Pancreas (tissue), 10 donors: ENCODE results near the gene FYN. TPM values are rescaled to one million over a fixed set of nuclear protein-coding genes. Genes with fewer than 3 reads are reported as not detected.

ENCODE experiments used
- ATAC-seq, 4 donors: fragments of 200-7000 bp; cut with Tn5 transposase; one replicate each; pipeline versions ENCODE4 v1.8.0 to v1.9.1; 2020; ENCODE audit warnings: mild to moderate bottlenecking in 4 of 4, moderate library complexity in 4 of 4
- DNase-seq, 6 donors: peaks; one replicate each; pipeline ENCODE4 v3.0.0-alpha.2; 2020
- FAIRE-seq: peaks from 2 replicates; lab custom pipeline; 2012; peaks lifted over from hg19 to GRCh38; lab: Jason Lieb, UNC
- H3K27ac ChIP-seq, 4 donors: fragments of 200-600 bp; sonication (generic); 1 replicate in 3 of 4; 2 replicates in 1 of 4; pipeline versions ENCODE4 v1.5.0 to v1.8.0; 2020
- H3K27me3 ChIP-seq, 4 donors: fragments of 200-600 bp; one replicate each; pipeline ENCODE4 v1.8.0; 2021
- H3K36me3 ChIP-seq, 3 donors: fragments of 200-600 bp; sonication (generic) in 1 of 3; one replicate each; pipeline versions ENCODE4 v1.5.0 to v1.8.0; 2020 to 2021
- H3K4me1 ChIP-seq, 3 donors: fragments of 200-600 bp; one replicate each; pipeline ENCODE4 v1.8.0; 2021
- H3K4me3 ChIP-seq, 4 donors: fragments of 200-600 bp; sonication (generic) in 2 of 4; one replicate each; pipeline versions ENCODE4 v1.5.0 to v1.8.0; 2020 to 2021
- H3K9me3 ChIP-seq, 4 donors: fragments of 200-600 bp; one replicate each; pipeline ENCODE4 v1.8.0; 2021
- CTCF ChIP-seq, 4 donors: fragments of 200-600 bp; sonication (generic) in 3 of 4; IDR thresholded peaks; one replicate each; pipeline versions ENCODE4 v1.5.0 to v1.8.0; 2021; ENCODE audit warnings: antibody characterized with exemption in 4 of 4
- WGBS, 2 donors: extraction: QIAGEN DNeasy Blood & Tissue Kit; methylation state at CpG; one replicate each; pipeline ENCODE4 v1.1.7; 2013; 5-methylcytosine and 5-hydroxymethylcytosine counted together
- intact Hi-C, 3 donors: fragments of 100-400 bp; cut with DNase I; formaldehyde crosslinking; loops; one replicate each; pipeline versions ENCODE4 v1.11.1 to v1.14.2; 2022
- polyA plus RNA-seq, 2 donors: library from polyadenylated mRNA; stranded (reverse); fragments of 200-250 nt; gene quantifications; one replicate each; pipeline ENCODE4 v1.2.3, GENCODE V29; 2013
- total RNA-seq, 6 donors: library from RNA; stranded (reverse); fragmentation: NEBNext Ultra II Directional in 4 of 6; extraction: Animal tissue kit (Norgen Biotek cat#: 25700) in 4 of 6; gene quantifications; one replicate each; pipeline versions ENCODE4 v1.2.1 to v1.2.4, GENCODE V29; 2021 to 2023
- donor health status: healthy with polysubstance abuse.
- donor health status: DM: no; HTN: no; CAD: no; lungs with moderate emphysema.
- donor health status: DM: no; HTN: no; CAD: no.
- donor health status: control.
- donor health status: control.
- donor health status: Bipolar disorder and iron deficiency.
- donor health status: DM: yes; HTN: yes; CAD: no.
- donor health status: DM: no; HTN: no; CAD: no.
- donor health status: DM: no; HTN: no; CAD: no.
- donor health status: DM: yes; HTN: yes; CAD: no.

FYN gene
- total and polyA plus RNA-seq, 8 donors: 6.4 to 21.7 (median 11.9) TPM

GRCh38 chr6:111804627-111805235 is 68.5 kb downstream of the FYN start:
- Histone ChIP-seq H3K9me3 (no peaks in the 10 kb centered on the region), H3K27me3 (no peaks in the 10 kb centered on the region), H3K27ac (peak overlapping the region in 1 of 4 donors; percentile 8), H3K4me1 (no peaks in the 10 kb centered on the region), H3K4me3 (no peak overlapping the region), H3K36me3 (no peaks in the 10 kb centered on the region)
- no peak for TF ChIP-seq CTCF (IDR thresholded peaks at IDR 0.05)
- FAIRE-seq (no peak), DNase-seq (no peak), ATAC-seq (peak in 3 of 4 donors; percentile 48 to 66 (median 64))
- WGBS, 2 donors: 50 to 64% methylated on average over 8 of the region's 8 CpGs
- intact Hi-C loops: no loop called here

GRCh38 chr6:111803804-111804203 is 69.4 kb downstream of the FYN start:
- ATAC-seq: peak in 1 of 4 donors; percentile 36
- no peak overlapping the region for H3K27ac ChIP-seq
- WGBS, 2 donors: 77 to 79% methylated on average over 5 of the region's 5 CpGs
- no peak for FAIRE-seq
- H3K27me3 ChIP-seq: no peaks in the 10 kb centered on the region
- no peaks in the 10 kb centered on the region for H3K9me3 ChIP-seq
- no peaks in the 10 kb centered on the region for H3K4me1 ChIP-seq
- no peak for DNase-seq
- intact Hi-C loops: no loop called here
- H3K36me3 ChIP-seq: no peaks in the 10 kb centered on the region
- H3K4me3 ChIP-seq: no peak overlapping the region
- no peak for TF ChIP-seq CTCF (IDR thresholded peaks at IDR 0.05)

GRCh38 chr6:111803371-111803770 is 69.9 kb downstream of the FYN start:
- ATAC-seq: no peak
- no peak overlapping the region for H3K27ac ChIP-seq
- no peak for TF ChIP-seq CTCF (IDR thresholded peaks at IDR 0.05)
- no peaks in the 10 kb centered on the region for H3K27me3 ChIP-seq
- no peak for FAIRE-seq
- no peak for DNase-seq
- no peaks in the 10 kb centered on the region for H3K4me1 ChIP-seq
- no peaks in the 10 kb centered on the region for H3K9me3 ChIP-seq
- WGBS, 2 donors: 83 to 88% methylated on average over 1 of the region's 1 CpG
- no peak overlapping the region for H3K4me3 ChIP-seq
- intact Hi-C loops: no loop called here
- no peaks in the 10 kb centered on the region for H3K36me3 ChIP-seq

- no peak for TF ChIP-seq CTCF (IDR thresholded peaks at IDR 0.05)
- no peaks in the 10 kb centered on the region for H3K27me3 ChIP-seq
- no peaks in the 10 kb centered on the region for H3K9me3 ChIP-seq
- DNase-seq (no peak), FAIRE-seq (no peak), ATAC-seq (no peak)
- H3K27ac ChIP-seq: no peak overlapping the region
- no peaks in the 10 kb centered on the region for H3K4me1 ChIP-seq
- intact Hi-C loops: no loop called here
- WGBS, 2 donors: 77 to 80% methylated on average over 2 of the region's 2 CpGs
- no peaks in the 10 kb centered on the region for H3K36me3 ChIP-seq
- H3K4me3 ChIP-seq: no peak overlapping the region
These were observed 70.4 kb downstream of the FYN start for GRCh38 chr6:111802720-111803330.

GRCh38 chr6:111802015-111802414 is 71.2 kb downstream of the FYN start:
- DNase-seq (no peak), ATAC-seq (no peak), FAIRE-seq (no peak)
- Histone ChIP-seq H3K4me3 (no peak overlapping the region), H3K4me1 (no peaks in the 10 kb centered on the region), H3K27ac (no peak overlapping the region), H3K27me3 (no peaks in the 10 kb centered on the region), H3K36me3 (no peaks in the 10 kb centered on the region), H3K9me3 (no peaks in the 10 kb centered on the region)
- intact Hi-C loops: no loop called here
- TF ChIP-seq CTCF (IDR thresholded peaks at IDR 0.05): no peak
